22Rv1 (cell line): ENCODE results near the gene FAM149A.

Source experiments
- H3K27ac ChIP-seq: fragments of 450-650 bp; 2 replicates; pipeline ENCODE4 v1.5.1; 2017
- ZFX ChIP-seq: fragments of 450-650 bp; IDR thresholded peaks from 2 replicates; pipeline ENCODE4 v1.6.1; 2017; ENCODE audit warnings: antibody characterized with exemption, borderline replicate concordance
- TF ChIP-seq, protein P1 (sequence below): fragments of 450-650 bp; IDR thresholded peaks from 2 replicates; pipeline ENCODE4 v1.5.1; 2017; ENCODE audit warnings: mild to moderate bottlenecking

The FAM149A gene

DNA sequence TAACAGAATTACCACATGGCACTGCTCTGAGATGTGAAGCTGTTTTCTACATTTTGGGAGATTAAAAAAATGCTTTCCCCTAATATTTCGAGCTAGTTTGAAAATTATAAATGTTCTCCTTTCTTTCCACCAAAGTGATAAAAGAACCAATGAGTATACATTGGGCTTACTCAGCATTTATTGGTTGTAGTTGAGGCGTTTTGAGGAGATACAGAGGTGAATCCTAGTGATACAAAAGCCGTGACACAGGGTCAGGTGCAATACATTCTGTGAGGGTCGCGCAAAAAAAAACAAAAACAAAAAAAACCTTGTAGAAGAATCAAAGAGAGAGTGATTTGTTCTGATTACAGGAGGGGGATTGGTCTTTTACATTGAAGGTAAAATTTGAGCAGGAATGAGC is 54.5 kb downstream of the FAM149A start:
- TF ChIP-seq, protein P1, sequence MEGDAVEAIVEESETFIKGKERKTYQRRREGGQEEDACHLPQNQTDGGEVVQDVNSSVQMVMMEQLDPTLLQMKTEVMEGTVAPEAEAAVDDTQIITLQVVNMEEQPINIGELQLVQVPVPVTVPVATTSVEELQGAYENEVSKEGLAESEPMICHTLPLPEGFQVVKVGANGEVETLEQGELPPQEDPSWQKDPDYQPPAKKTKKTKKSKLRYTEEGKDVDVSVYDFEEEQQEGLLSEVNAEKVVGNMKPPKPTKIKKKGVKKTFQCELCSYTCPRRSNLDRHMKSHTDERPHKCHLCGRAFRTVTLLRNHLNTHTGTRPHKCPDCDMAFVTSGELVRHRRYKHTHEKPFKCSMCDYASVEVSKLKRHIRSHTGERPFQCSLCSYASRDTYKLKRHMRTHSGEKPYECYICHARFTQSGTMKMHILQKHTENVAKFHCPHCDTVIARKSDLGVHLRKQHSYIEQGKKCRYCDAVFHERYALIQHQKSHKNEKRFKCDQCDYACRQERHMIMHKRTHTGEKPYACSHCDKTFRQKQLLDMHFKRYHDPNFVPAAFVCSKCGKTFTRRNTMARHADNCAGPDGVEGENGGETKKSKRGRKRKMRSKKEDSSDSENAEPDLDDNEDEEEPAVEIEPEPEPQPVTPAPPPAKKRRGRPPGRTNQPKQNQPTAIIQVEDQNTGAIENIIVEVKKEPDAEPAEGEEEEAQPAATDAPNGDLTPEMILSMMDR, result no peak
- TF ChIP-seq ZFX, result no peak
- H3K27ac ChIP-seq, result no peak overlapping the region

DNA sequence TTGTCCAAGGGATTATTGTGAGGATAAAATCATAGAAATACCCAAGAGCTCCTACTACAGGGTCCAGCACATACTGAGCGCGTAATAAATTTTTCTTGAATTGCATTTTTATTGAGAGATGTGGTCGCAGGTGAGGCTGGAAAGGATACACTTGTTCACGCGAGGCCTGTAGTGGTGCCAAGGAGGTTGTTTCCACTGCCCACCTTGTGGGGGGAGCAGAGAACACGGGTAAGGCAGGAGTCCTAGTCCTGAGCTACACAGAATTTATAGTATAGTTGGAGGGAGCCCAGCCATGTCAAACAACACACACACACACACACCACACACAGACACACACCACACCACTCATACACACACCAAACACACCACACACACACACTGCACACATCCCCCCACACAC is 55.1 kb downstream of the FAM149A start:
- no peak overlapping the region for H3K27ac ChIP-seq
- TF ChIP-seq ZFX, result no peak
- TF ChIP-seq, protein P1, result no peak

DNA sequence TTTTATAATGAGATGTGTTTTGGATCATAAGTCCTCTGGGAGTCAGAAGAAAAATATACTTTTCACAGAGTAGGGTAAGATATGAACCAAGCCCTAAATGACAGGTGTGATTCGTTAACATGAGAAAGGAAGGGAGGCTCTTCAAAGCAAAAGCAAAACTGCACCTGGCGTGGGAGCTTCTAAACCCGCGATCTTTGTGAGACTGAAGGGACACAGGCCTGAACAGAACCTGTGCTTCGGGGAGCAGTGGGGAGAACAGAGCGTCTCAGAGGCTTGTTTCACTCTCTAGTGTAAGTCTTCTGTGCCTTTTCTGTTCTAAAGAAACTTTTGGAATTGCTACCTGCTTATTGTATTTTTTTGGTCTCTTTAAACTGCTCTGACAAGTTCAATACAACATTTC is 56.6 kb downstream of the FAM149A start:
- no peak for TF ChIP-seq ZFX
- TF ChIP-seq, protein P1, result no peak
- no peak overlapping the region for H3K27ac ChIP-seq

DNA sequence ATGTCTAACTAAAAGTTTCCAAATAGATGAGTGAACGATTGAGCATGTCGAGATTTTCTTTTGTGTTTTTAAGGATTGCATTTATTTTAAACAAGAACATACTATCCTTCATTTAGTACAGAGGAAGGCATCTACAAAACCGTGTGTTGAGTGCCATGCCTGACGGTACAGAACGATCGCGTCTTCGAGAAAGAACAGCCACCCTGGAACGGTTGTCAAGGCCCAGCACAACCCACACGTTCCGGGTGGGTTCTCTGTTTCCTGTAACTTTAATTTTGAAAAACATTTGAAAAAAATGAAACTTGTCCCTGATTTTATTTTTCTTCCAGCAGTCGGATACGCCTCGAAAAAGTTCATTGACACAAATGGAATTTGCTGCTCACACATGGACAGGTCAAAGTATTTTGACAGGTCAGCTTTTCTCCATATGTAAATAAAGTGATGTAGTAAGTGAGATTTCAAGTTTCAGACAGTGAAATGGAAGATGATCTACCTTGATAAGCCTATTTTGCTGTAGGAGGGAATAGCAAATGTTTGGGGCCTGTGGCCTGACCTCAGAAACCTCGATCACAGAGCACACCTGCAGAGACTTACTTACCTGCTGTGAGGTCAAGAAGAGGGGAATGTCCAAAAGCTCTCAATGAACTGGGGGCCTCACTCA is 62.5 kb downstream of the FAM149A start:
- TF ChIP-seq ZFX, result no peak
- TF ChIP-seq, protein P1, result no peak
- no peak overlapping the region for H3K27ac ChIP-seq

DNA sequence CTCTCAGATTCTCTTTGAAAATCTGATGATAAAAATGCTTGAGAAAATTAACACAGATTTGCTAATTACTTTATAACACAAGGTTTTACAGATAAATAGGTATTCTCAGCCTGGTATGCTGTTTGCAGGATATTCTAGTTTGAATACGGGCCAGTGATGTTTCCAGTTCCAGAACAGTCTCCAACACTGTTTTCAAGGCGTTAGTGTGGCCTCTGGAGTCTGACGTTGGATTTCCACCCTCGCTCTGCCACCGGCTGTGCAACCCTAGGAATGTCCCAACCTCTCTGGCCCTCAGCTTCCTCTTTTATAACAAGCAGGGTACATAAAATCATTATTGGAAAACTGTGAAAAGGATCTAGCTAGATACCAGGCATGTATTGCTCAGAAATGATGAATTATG is 63.1 kb downstream of the FAM149A start:
- TF ChIP-seq ZFX, result no peak
- TF ChIP-seq, protein P1, result no peak
- H3K27ac ChIP-seq, result no peak overlapping the region

DNA sequence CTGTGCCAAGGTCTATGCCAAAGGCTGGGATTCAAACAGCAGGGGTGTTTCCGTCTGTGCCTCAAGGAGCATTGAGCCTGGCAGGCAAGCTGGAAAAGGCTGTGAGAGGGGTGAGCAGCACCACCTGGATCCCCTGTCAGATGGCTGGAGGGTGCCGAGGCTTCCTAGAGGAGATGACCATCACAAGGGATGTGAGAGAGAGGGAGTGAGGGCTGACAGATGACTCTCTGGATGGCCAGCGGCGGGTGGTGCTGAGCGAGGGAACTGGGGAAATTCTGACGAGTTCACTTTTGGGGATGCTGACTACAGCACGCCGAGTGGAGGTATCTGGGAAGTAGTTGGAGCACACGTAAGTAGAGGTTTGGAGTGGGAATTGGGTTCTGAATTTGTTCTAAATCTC is 64.2 kb downstream of the FAM149A start:
- no peak overlapping the region for H3K27ac ChIP-seq
- no peak for TF ChIP-seq ZFX
- TF ChIP-seq, protein P1, result no peak

DNA sequence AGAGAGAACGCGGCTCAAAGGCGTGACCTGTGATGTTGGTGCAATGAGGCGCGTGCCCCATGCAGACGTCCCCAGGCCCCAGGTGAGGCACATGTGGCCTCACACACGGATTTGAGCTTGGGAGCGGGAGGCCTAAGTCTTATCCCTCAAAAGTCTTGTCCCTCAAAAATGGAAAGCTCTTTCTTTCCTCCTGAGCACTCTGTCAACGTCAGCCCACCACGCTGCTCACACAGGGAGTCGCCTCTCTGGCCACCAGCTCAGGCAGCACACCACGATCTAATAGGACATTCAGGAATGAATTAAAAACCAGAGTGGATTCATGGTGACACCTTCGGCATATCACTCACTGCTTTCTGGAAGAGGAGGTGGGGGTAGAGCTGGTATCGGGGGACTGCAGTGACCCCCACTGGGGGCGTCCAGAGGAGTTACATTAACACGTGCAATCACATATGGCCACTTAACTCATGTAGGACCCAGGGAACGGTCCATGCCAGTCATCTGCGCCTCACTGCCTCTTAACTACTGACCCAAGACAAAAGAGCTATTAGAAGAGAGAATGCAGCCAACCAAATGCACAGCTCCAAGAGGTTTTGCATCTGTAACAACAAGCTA is 64.9 kb downstream of the FAM149A start:
- no peak for TF ChIP-seq ZFX
- TF ChIP-seq, protein P1, result no peak
- no peak overlapping the region for H3K27ac ChIP-seq
